IPS-18c (cell line): ENCODE data around the gene GADD45GIP1.
A peak's percentile ranks its signal among the peaks of the same experiment; 100 is the strongest.

Experiments used
- H3K4me3 ChIP-seq: 2 replicates; pipeline ENCODE4 v1.7.0; 2013; ENCODE audit warnings: low read depth, mild to moderate bottlenecking, low read length, moderate library complexity; ENCODE audit not compliant: insufficient read depth
- H3K9me3 ChIP-seq: one replicate; pipeline ENCODE4 v1.6.1; 2013; ENCODE audit warnings: mild to moderate bottlenecking, low read length, moderate library complexity; ENCODE audit not compliant: control insufficient read depth, insufficient read depth

The GADD45GIP1 gene

GRCh38 chr19:12949363-12950283 lies 7.4 kb downstream of the GADD45GIP1 start:
- no peaks in the 10 kb centered on the region for H3K9me3 ChIP-seq
- no peak overlapping the region for H3K4me3 ChIP-seq

- H3K4me3 ChIP-seq: no peak overlapping the region
- H3K9me3 ChIP-seq: no peaks in the 10 kb centered on the region
Observed at GRCh38 chr19:12948612-12949362, 8.2 kb downstream of the GADD45GIP1 start.

- Histone ChIP-seq H3K4me3 (no peak overlapping the region), H3K9me3 (no peaks in the 10 kb centered on the region)
Observed at GRCh38 chr19:12947702-12948611, 9.1 kb downstream of the GADD45GIP1 start.

GRCh38 chr19:12946731-12947496 lies 10.1 kb downstream of the GADD45GIP1 start:
- peak overlapping the region; percentile 96 for H3K4me3 ChIP-seq

DNA sequence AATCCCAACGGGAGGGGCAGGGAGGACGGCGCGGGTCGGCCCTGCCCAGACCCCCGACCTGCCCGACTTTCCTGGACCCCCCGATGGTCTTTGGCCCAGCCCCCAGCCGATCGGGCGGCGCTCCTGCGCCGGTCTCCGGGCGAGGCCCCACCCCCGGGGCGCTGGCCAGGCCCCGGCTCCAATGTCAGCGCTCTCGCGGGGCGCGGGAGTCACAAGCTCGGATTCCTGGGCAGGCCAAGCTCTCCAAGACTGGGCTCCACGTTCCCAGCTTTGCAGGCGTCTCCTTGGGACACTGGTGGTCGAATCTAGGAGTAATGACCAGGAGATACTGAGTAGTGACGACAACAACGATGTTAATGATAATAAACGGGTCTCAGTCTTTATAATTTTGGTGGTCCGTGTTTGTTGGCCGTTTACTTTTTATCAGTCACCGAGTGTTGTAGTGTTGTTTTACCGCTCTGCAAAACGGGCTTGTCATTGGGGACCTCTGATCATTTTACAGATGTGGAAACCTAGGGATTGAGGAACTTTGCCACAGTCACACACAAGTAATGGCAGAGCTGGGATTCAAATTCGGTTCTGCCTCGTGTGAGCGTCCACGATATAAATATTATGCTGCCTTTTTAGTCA lies 10.8 kb downstream of the GADD45GIP1 start:
- no peaks in the 10 kb centered on the region for H3K9me3 ChIP-seq
- H3K4me3 ChIP-seq: peak overlapping the region; percentile 96

More at GRCh38 chr19:12946731-12947496, 10.1 kb downstream of the GADD45GIP1 start:
- no peaks in the 10 kb centered on the region for H3K9me3 ChIP-seq

- H3K9me3 ChIP-seq: no peaks in the 10 kb centered on the region
- peak within 1 kb of the TSS; percentile 96 for H3K4me3 ChIP-seq
Observed at GRCh38 chr19:12945479-12946091, 11.4 kb downstream of the GADD45GIP1 start, which contains the start of gene RAD23A. TSS of gene RAD23A (plus strand) at chr19:12945862. CDS start at chr19:12945949, 87 bp downstream.

- H3K9me3 ChIP-seq: no peaks in the 10 kb centered on the region
- H3K4me3 ChIP-seq: no peak overlapping the region
Observed at GRCh38 chr19:12944104-12944674, 12.8 kb downstream of the GADD45GIP1 start.

GRCh38 chr19:12943437-12944044 lies 13.5 kb downstream of the GADD45GIP1 start:
- Histone ChIP-seq H3K4me3 (no peak overlapping the region), H3K9me3 (no peaks in the 10 kb centered on the region)

- H3K9me3 ChIP-seq: no peaks in the 10 kb centered on the region
- H3K4me3 ChIP-seq: no peak overlapping the region
Observed at GRCh38 chr19:12940897-12941296, 16.1 kb downstream of the GADD45GIP1 start.

DNA sequence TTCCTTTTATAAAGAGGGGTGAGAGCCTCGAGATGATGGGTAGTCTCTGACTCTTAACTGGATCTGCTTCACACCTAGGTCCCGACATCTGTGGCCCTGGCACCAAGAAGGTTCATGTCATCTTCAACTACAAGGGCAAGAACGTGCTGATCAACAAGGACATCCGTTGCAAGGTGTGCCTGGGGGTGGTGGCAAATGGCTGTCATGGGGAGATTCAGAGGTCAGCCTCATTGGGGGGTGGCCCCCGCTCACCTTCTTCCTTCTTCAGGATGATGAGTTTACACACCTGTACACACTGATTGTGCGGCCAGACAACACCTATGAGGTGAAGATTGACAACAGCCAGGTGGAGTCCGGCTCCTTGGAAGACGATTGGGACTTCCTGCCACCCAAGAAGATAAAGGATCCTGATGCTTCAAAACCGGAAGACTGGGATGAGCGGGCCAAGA lies 17.0 kb downstream of the GADD45GIP1 start:
- Histone ChIP-seq H3K4me3 (peak overlapping the region; percentile 99), H3K9me3 (no peaks in the 10 kb centered on the region)

- peak overlapping the region; percentile 99 for H3K4me3 ChIP-seq
Observed at GRCh38 chr19:12938779-12939601, 18.0 kb downstream of the GADD45GIP1 start.

DNA sequence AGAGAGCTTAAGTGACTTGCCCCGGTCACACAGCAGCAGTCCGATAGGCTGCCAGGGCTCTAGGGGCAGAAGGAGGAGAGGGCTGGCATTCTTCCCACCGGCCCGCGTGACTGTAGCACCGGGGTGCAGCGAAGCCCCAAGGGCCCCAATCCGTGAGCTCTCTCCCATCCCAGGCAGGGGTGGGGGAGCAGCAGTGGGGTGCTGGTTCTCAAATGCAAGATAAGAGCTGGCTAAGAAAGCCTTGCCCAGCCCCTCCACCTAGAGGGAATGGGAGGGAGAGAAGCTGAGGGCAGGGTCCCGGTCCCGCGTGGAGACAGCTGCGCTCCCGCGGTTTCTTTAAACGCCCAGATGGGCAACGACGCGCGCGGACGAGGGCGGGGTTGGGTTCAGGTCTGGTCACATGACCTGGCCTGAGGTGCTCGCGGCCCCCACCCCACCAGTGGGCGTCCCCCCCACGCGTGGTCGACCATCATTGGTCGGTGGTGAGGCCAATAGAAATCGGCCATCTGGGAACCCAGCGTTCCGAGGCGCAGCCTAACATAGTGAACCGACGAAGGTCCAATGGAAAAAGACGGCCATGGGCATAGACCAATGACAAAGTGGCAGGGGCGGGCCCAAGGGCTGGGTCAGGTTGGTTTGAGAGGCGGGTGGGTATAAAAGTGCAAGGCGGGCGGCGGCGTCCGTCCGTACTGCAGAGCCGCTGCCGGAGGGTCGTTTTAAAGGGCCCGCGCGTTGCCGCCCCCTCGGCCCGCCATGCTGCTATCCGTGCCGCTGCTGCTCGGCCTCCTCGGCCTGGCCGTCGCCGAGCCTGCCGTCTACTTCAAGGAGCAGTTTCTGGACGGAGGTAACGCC lies 18.9 kb downstream of the GADD45GIP1 start, which contains the start of gene CALR:
CALR (plus strand) TSS at position 683 of the 852 bp plus-strand sequence; CDS start at position 754, 71 bp downstream.
- H3K4me3 ChIP-seq: peak within 1 kb of the TSS; percentile 99
- H3K9me3 ChIP-seq: no peaks in the 10 kb centered on the region

More at GRCh38 chr19:12938779-12939601, 18.0 kb downstream of the GADD45GIP1 start:
- no peaks in the 10 kb centered on the region for H3K9me3 ChIP-seq
